Subcutaneous adipose tissue (tissue), 4 donors: ENCODE data around the gene CPE. TPM values are rescaled to one million over a fixed set of nuclear protein-coding genes. Genes with fewer than 3 reads are reported as not detected.

ENCODE experiments used
- CTCF ChIP-seq: fragments of 450-650 bp; IDR thresholded peaks from one replicate; pipeline ENCODE4 v1.5.1; 2016; ENCODE audit warnings: low read depth, mild to moderate bottlenecking, control low read depth, antibody characterized with exemption, moderate library complexity
- total RNA-seq, 4 donors: library from RNA; depleted of rRNA; stranded (reverse); fragments of >200 nt; gene quantifications; one replicate each; pipeline ENCODE4 v1.1.0, GENCODE V29; 2016

The CPE gene
- 100 to 1,000 TPM in 2 of 4 donors, 10 to 100 TPM in 2; 81.0 to 122 (median 99.6) TPM for total RNA-seq

GRCh38 chr4:165378745-165379677 lies at the start of gene CPE:
CPE (plus strand) TSS chr4:165379008; CDS start chr4:165379222, 214 bp downstream.
- TF ChIP-seq CTCF = no peak

- no peak for TF ChIP-seq CTCF
Measured at GRCh38 chr4:165330071-165330470, 48.7 kb upstream of the CPE start.

GRCh38 chr4:165330666-165331065 lies 48.1 kb upstream of the CPE start:
- TF ChIP-seq CTCF = no peak

GRCh38 chr4:165331359-165331758 lies 47.4 kb upstream of the CPE start:
- no peak for TF ChIP-seq CTCF

- TF ChIP-seq CTCF = no peak
Measured at GRCh38 chr4:165331823-165332222, 47.0 kb upstream of the CPE start.

GRCh38 chr4:165332502-165332901 lies 46.3 kb upstream of the CPE start:
- no peak for TF ChIP-seq CTCF

- TF ChIP-seq CTCF = no peak
Measured at GRCh38 chr4:165335163-165335703, 43.6 kb upstream of the CPE start.
